Caco-2 (cell line): ENCODE data around the gene ZIK1. TPM values are rescaled to one million over a fixed set of nuclear protein-coding genes. Genes with fewer than 3 reads are reported as not detected.

Experiments used
- BruUV-seq: library from RNA; stranded (reverse); fragments of 400-500 nt; replicated peaks from 2 replicates; lab custom pipeline; 2021; lab: Mats Ljungman, UMichigan
- CTCF ChIA-PET: fragments of 300-600 bp; sonication (Branson Sonifier 250); formaldehyde crosslinking; loops from one replicate; lab custom pipeline; 2022; ENCODE audit warnings: antibody characterized with exemption; lab: Charles Lee
- POLR2A ChIA-PET: fragments of 300-600 bp; sonication (Branson Sonifier 250); formaldehyde crosslinking; loops from one replicate; lab custom pipeline; 2022; ENCODE audit warnings: antibody characterized with exemption; lab: Charles Lee
- DNase-seq, 2 experiments: peaks; one replicate each; pipeline versions ENCODE4 v3.0.0 to v3.0.0-alpha.2; 2020 to 2022
- H3K27me3 ChIP-seq: replicated peaks from 2 replicates; pipeline ENCODE4 v1.6.0; 2011; ENCODE audit warnings: low read length; ENCODE audit not compliant: control insufficient read depth, insufficient read depth
- H3K36me3 ChIP-seq: 2 replicates; pipeline ENCODE4 v1.5.1; 2011; ENCODE audit warnings: low read length; ENCODE audit not compliant: control insufficient read depth, insufficient read depth
- H3K4me1 ChIP-seq: fragments of 250-450 bp; sonication (Bioruptor Pico); 2 replicates; pipeline ENCODE4 v1.5.1; 2020; ENCODE audit warnings: mild to moderate bottlenecking
- H3K4me3 ChIP-seq: 2 replicates; pipeline ENCODE4 v1.5.1; 2011; ENCODE audit warnings: low read depth, mild to moderate bottlenecking, control low read depth, low read length
- H3K9me3 ChIP-seq: fragments of 250-450 bp; sonication (Bioruptor Pico); 2 replicates; pipeline ENCODE4 v1.5.1; 2020; ENCODE audit warnings: mild to moderate bottlenecking, moderate library complexity
- H3K27ac Mint-ChIP-seq: one replicate; pipeline ENCODE4 v1.8.0; 2022; ENCODE audit warnings: mixed read lengths; ENCODE audit not compliant: unreplicated experiment
- H3K27me3 Mint-ChIP-seq: one replicate; pipeline ENCODE4 v1.8.0; 2022; ENCODE audit warnings: mixed read lengths; ENCODE audit not compliant: insufficient read depth, unreplicated experiment
- H3K36me3 Mint-ChIP-seq: one replicate; pipeline ENCODE4 v1.8.0; 2022; ENCODE audit warnings: mild to moderate bottlenecking, mixed read lengths; ENCODE audit not compliant: insufficient read depth, unreplicated experiment
- H3K4me1 Mint-ChIP-seq: one replicate; pipeline ENCODE4 v1.8.0; 2022; ENCODE audit warnings: low read depth, mixed read lengths; ENCODE audit not compliant: unreplicated experiment
- H3K4me3 Mint-ChIP-seq: one replicate; pipeline ENCODE4 v1.8.0; 2022; ENCODE audit warnings: mild to moderate bottlenecking, moderate library complexity, mixed read lengths; ENCODE audit not compliant: unreplicated experiment
- H3K9me3 Mint-ChIP-seq: one replicate; pipeline ENCODE4 v1.8.0; 2022; ENCODE audit warnings: mixed read lengths; ENCODE audit not compliant: unreplicated experiment
- CTCF ChIP-seq, 2 experiments: fragments of 200-600 bp in 1 of 2; IDR thresholded peaks; 1 replicate in 1 of 2; 2 replicates in 1 of 2; pipeline versions ENCODE4 v1.5.1 to v1.8.0; 2011 to 2022; ENCODE audit warnings: antibody characterized with exemption in 1 of 2, control low read depth in 1 of 2, inconsistent platforms in 1 of 2, low read depth in 1 of 2, low read length in 1 of 2, mild to moderate bottlenecking in 1 of 2, moderate library complexity in 1 of 2; ENCODE audit not compliant: insufficient read depth in 1 of 2, severe bottlenecking in 1 of 2, unreplicated experiment in 1 of 2
- intact Hi-C: fragments of 100-400 bp; cut with micrococcal nuclease; formaldehyde crosslinking; loops from one replicate; pipeline ENCODE4 v1.10.0; 2022; ENCODE audit not compliant: unreplicated experiment
- total RNA-seq: library from RNA; stranded (reverse); gene quantifications from 2 replicates; pipeline ENCODE4 v1.2.3, GENCODE V29; 2022

The ZIK1 gene
- total RNA-seq, 1 experiment from 2014 or later, result not detected

GRCh38 chr19:57583104-57583520, 833 bp upstream of the ZIK1 start:
- intact Hi-C loops, result no loop called here
- BruUV-seq, result no TSS peak
- TF ChIP-seq CTCF (IDR thresholded peaks at IDR 0.05; ENCODE audit: insufficient read depth in 1 of 2, low read depth in 1 of 2, low read length in 1 of 2, severe bottlenecking in 1 of 2, unreplicated experiment in 1 of 2), result no peak
- Histone ChIP-seq H3K36me3 (no peaks in the 10 kb centered on the region), H3K27me3 (no peaks in the 10 kb centered on the region), H3K9me3 (no peaks in the 10 kb centered on the region), H3K4me1 (no peaks in the 10 kb centered on the region), H3K4me3 (no peak overlapping the region)
- Mint-ChIP-seq H3K27me3 (no peaks in the 10 kb centered on the region), H3K4me1 (no peaks in the 10 kb centered on the region), H3K9me3 (peaks cover 35% of the 10 kb centered on the region), H3K36me3 (no peaks in the 10 kb centered on the region), H3K27ac (no peak overlapping the region), H3K4me3 (no peak overlapping the region)
- CTCF ChIA-PET, result no interaction called here
- DNase-seq, result no peak
- POLR2A ChIA-PET, result no interaction called here

GRCh38 chr19:57587529-57587928, 3.6 kb downstream of the ZIK1 start:
- Mint-ChIP-seq H3K4me1 (no peaks in the 10 kb centered on the region), H3K27me3 (no peaks in the 10 kb centered on the region), H3K9me3 (peaks cover 42% of the 10 kb centered on the region), H3K27ac (no peak overlapping the region), H3K36me3 (no peaks in the 10 kb centered on the region), H3K4me3 (no peak overlapping the region)
- BruUV-seq, result no TSS peak
- no peak for DNase-seq
- no peak for TF ChIP-seq CTCF (IDR thresholded peaks at IDR 0.05; ENCODE audit: insufficient read depth in 1 of 2, low read depth in 1 of 2, low read length in 1 of 2, severe bottlenecking in 1 of 2, unreplicated experiment in 1 of 2)
- intact Hi-C loops, result no loop called here
- POLR2A ChIA-PET, result no interaction called here
- Histone ChIP-seq H3K9me3 (no peaks in the 10 kb centered on the region), H3K4me1 (no peaks in the 10 kb centered on the region), H3K4me3 (no peak overlapping the region), H3K27me3 (no peaks in the 10 kb centered on the region), H3K36me3 (no peaks in the 10 kb centered on the region)
- CTCF ChIA-PET, result no interaction called here

GRCh38 chr19:57599377-57599760, 15.4 kb downstream of the ZIK1 start:
- Mint-ChIP-seq H3K4me3 (peak overlapping the region; percentile 77), H3K36me3 (peaks cover 9% of the 10 kb centered on the region), H3K9me3 (peaks cover 32% of the 10 kb centered on the region), H3K27ac (peak overlapping the region; percentile 19), H3K4me1 (no peaks in the 10 kb centered on the region), H3K27me3 (peaks cover 4% of the 10 kb centered on the region)
- POLR2A ChIA-PET, result no interaction called here
- intact Hi-C loops, result loop anchor here (1.0 kb wide), 2 partner anchors 21 to 34 kb away; partner anchors contain the start of genes ZNF211 and ZNF416
- Histone ChIP-seq H3K4me1 (no peaks in the 10 kb centered on the region; the same call in 1 of the 2 replicates), H3K27me3 (no peaks in the 10 kb centered on the region), H3K4me3 (peak overlapping the region; percentile 83), H3K9me3 (0 out of 2 replicates have a peak, but pooled peaks cover 10% of the 10 kb centered on the region), H3K36me3 (no peaks in the 10 kb centered on the region)
- no peak for DNase-seq
- no TSS peak for BruUV-seq
- CTCF ChIA-PET, result interaction anchor here (1.3 kb wide), 1 partner anchor 34 kb away, joined by 5 read pairs; the partner anchor contains the start of gene ZNF211
- no peak for TF ChIP-seq CTCF (IDR thresholded peaks at IDR 0.05; ENCODE audit: insufficient read depth in 1 of 2, low read depth in 1 of 2, low read length in 1 of 2, severe bottlenecking in 1 of 2, unreplicated experiment in 1 of 2)
